Stimulated activated CD8-positive, alpha-beta memory T cell treated with anti-CD3 and anti-CD28 coated beads, Interleukin-12 subunit alpha, Interleukin-12 subunit beta, amount 100 ng/mL, for 24 hours (primary cell): Measurements from ENCODE around the gene TRIM54.
"Not testable (repeated sequence)": the region's sequence is repeated elsewhere in the genome, so short reads cannot be mapped to it uniquely, and the experiment has no call there.

Source experiments
- DNase-seq: peaks from one replicate; pipeline ENCODE4 v3.0.0-alpha.2; 2020; ENCODE audit errors: extremely low read depth

Gene TRIM54

DNA sequence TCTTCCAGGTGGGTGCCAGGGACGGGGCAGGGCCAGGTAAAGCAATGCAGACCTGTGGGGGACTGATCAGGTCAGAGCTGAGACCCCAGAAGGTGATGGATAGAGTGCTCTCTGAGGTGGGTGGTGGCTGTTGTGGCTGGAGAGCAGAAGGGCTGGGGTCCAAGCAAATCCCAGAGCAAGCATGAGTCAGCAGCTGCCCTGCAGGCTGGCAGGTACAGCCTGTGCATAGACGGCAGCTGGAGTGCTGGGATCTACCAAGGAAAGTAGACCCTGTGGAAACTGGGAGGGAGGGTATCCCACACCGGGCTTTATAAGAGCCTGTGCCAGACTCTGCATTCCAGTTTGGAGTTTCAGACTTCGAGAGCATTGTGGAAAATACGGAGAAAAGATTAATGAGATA, 663 bp downstream of the TRIM54 start:
- no peak for DNase-seq

DNA sequence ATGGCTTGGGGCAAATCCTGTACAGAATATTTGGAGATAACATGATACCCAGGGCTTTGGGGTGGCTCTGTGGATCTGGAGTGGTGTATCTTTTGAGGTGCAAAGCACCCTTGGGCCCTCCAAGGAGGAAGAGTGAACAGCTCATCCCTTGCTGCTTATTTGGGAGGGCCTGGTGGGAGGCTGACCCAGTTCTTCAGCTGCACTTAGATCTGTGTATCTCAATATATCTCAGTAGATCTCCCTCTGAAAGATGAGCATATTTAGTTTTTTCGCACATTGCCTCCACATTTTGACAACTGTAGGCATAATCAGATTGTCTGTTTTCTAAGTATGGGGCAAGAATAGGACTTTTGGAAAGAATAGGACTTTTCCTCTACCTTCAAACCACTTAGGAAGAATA, 2.8 kb downstream of the TRIM54 start:
- no peak for DNase-seq

DNA sequence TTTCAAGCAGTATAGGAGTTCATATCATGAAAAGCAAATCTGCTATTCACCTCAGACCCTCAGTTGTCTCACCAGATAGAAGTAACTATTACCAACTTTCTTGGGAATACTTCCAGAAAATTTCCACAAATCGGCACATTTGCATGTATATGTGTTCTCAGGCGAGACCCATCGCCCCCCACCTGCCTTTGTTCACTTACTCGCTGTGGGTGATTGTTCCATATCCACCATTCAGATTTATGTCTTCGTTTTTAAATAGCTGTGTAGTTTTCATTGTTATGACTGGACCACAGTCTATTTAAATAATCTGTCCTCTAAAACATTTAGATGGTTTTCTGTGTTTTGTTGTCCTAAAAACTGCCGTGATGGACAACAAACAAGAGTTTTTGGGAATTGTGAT, 3.3 kb downstream of the TRIM54 start:
- no peak for DNase-seq

DNA sequence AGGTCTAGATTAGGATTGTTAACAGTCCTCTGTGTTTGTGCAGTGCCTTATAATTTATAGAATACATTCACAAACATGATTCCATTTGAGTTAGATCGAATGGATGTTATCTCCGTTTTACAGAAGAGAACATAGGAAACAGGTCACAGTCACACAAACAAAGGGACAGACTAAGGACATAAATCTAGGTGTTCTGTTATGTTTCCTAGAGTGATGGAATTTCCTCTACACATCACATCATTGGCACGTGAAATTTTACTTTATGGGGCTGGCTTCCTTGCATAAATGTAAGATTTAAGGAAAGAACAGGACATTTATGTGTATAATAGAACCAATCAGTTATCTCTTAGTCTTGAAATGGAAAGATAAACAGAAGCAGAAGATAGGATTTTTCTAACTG, 6.4 kb downstream of the TRIM54 start:
- DNase-seq = no peak

DNA sequence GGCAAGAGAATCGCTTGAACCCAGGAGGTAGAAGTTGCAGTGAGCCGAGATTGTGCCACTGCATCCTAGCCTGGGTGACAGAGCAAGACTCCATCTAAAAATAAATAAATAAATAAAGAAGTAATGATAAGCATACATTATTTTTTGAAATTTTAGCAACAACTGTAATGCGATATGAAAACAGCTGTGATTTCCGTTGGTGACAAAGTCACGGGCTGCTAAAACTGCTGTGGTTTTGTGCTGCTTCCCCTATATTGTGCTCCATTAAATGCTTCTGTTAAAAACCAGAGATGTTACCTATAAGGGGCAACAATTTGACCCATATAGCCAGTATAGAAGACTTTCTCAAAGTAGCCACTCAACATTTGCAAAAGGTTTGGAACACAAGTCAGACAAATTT, 8.3 kb downstream of the TRIM54 start:
- DNase-seq = no peak

DNA sequence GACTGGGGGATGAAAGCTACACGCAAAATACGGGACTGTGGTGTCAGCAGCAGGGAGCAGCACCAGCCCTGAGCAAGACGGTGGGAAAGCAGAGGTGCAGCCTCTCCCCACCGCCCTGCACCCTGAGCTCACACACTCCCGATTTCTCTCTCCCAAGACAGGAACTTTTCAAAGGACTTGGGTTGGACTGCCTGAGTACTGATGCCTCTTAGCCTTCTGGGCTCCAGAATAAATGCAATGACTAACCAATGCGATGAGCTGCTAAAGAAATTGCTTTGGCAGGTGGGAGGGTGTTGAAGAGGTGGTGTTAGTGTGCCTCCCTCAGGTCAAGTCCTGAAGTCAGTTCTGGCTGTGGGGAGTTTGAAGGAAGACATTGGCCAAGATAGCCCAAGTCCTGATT, 9.6 kb downstream of the TRIM54 start:
- no peak for DNase-seq

DNA sequence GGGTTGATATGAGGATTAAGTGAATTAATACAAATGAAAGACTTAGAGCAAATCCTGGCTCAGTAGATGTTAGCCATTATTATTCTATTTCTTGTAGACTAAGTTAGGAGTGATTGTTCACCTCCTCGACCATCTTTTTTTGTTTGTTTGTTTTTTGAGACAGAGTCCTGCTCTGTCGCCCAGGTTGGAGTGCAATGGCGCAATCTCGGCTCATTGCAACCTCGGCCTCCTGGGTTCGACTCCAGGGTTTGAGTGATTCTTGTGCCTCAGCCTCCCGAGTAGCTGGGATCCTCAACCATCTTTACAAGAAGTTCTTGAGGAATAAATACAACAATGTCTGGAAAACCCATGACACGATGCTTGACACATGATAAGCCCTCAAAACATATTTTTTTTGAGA, 12.7 kb downstream of the TRIM54 start:
- DNase-seq = no peak

DNA sequence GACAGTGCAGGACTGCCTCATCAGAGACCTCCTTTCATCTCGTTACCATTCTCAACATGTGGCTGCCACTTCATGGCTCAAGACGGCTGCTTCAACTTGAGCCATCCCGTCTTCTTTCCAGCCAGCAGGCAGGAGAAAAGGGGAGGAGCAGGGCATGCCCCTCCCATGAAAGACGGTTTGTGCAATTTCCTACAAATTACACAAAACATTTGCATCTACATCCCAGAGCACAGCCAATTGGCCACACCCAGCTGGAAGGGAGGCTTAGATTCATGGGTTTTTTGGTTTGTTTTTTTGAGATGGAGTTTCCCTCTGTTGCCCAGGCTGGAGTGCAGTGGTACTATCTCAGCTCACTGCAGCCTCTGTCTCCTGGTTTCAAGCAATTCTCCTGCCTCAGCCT, 14.3 kb downstream of the TRIM54 start:
- no peak for DNase-seq

DNA sequence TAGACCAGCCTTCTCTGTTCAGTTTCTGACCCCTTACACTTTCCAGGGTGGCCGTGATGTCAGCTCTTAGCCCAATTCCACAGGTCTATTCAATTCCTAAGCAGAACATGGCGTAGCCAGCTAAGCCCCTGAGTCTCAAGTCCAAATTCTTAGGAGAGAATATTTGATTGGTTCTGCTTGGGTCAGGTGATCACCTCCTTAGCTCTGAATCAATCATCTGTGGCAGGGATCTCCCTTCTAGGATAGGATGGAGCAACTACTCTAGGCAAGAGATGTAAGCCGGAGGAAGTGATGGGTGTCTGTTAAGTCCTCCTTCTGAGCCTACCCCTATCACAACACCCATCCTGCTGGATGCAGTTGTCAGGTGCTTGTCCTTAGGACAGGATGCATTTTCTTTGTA, 15.0 kb downstream of the TRIM54 start:
- no peak for DNase-seq

DNA sequence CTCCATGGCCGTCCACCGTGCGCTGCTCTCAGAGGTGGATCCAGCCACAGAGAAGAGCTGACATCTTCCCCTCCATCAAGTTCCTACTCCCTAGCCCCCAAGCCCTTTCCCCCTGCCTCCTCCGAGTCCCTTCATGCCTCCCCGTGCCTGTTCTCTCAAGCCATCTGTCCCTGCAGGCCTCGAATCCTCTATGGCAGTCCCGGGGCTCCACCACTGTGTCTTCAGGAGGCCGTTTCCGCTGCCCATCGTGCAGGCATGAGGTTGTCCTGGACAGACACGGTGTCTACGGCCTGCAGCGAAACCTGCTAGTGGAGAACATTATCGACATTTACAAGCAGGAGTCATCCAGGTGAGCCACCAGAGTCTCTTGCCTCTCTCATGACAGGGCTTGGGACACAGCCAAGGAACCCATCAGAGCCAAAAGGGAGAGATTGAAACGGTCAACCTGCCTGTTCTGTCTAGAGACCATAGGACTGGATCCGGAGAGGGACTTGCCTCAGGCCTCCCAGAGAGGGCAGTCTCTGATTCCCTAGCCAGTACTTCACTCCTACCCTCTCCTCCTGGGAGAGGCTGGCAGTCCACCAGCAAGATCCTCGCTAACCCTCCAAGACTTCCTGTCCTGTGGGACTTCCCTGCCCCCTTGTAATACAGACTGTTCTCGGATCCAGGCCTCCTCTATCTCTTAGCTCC, 16.3 kb downstream of the TRIM54 start:
- DNase-seq = no peak

DNA sequence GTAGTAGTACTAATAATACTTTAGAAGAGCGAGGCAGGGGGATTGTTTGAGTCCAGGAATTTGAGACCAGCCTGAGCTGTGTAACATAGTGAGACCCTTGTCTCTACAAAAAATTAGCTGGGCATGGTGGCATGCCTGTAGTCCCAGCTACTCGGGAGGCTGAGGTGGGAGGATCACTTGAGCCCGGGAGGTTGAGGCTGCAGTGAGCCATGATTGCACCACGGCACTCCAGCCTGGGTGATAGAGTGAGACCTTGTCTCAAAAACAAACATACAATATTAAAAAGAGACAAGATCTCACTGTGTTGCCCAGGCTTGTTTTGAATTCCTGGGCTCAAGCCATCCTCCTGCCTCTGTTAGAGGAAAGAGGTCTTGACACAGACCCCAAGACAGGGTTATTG, 18.4 kb downstream of the TRIM54 start:
- DNase-seq = not testable (repeated sequence)

DNA sequence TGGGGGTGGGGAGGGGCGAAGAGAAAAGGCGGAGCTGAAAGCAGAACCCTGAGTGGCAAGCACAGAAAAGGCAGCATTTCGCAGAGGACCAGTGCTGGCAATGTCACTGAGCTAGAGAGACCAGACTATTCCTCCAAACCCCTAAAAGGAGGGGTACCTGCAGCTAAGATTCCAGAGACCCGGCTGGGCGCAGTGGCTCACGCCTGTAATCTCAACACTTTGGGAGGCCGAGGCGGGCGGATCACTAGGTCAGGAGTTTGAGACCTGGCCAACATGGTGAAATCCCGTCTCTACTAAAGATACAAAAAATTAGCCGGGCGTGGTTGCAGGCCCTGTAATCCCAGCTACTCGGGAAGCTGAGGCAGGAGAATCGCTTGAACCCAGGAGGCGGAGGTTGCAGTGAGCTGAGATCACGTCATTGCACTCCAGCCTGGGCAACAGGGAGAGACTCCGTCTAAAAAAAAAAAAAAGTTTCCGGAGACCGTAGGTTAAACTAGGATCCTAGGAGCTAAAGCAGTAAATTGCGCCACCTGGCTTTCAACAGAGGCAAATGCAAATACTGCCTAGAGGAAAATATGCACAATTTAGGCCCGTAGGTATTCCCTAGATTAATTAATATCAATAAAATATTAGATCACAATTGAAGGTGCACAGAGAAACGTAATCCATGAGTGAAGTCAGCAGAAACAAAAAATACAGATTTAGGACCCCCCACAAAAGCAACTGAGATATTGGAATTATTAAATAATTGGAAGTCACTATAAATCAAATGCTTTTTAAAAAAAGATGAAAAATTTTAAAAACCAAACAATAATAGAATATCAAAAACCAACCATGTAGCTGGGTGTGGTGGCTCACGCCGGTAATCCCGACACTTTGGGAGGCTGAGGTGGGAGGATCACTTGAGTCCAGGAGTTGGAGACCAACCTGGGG, 21.1 kb downstream of the TRIM54 start:
- DNase-seq = no peak

DNA sequence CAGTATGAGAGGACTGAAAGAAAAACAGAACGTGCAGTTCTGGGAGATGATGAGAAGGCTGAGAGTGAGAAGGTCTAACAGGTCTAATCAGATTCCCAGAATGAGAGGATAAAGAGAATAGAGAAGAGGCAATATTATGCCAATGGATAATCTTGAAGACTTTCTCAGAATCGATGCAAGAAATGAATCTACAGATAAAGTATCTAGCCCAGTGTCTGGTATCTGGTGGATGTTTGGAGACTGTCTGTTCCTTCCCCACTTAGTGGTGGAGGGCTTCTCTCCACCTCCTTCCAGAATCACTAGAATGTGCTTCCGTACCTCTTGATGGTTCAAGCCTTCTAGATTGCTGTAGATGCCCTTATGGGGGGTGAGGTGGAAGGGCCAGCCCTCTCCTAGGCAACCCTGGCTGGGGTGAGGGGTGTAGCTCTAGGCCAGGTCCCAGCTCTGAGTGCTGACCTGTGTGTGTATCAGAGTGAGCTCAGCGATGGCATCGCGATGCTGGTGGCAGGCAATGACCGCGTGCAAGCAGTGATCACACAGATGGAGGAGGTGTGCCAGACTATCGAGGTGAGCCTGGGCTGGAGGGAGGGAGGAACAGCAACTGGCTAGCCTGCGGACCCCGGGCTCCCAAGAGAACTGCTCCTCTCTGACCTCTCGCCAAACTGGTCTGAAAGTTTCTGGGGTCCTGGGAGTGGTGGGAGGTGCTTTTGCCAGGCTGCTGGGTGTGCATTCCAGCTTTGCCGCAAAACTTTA, 22.4 kb downstream of the TRIM54 start:
- no peak for DNase-seq

DNA sequence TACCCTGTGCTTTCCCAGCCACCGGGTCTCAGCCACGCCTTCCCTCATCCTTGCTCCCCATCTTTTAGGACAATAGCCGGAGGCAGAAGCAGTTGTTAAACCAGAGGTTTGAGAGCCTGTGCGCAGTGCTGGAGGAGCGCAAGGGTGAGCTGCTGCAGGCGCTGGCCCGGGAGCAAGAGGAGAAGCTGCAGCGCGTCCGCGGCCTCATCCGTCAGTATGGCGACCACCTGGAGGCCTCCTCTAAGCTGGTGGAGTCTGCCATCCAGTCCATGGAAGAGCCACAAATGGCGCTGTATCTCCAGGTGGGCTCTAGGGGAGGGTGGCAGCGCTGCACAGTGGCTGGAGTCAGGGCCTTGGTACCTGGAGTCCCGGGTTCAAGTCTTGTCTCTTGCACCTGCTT, 23.3 kb downstream of the TRIM54 start:
- DNase-seq = no peak

DNA sequence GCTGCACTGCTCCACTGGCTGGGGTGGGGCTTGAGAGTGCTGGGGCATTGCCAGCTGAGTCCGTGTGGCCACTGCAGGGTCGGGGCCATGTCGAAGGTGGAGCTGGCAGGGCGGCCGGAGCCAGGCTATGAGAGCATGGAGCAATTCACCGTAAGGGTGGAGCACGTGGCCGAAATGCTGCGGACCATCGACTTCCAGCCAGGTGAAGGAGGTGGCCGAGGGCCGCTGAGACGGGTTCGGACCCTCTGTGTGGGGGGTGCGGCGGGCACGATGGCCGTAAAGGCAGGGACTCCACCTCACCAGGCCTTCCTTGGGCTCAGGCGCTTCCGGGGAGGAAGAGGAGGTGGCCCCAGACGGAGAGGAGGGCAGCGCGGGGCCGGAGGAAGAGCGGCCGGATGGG, 23.9 kb downstream of the TRIM54 start:
- DNase-seq = no peak

DNA sequence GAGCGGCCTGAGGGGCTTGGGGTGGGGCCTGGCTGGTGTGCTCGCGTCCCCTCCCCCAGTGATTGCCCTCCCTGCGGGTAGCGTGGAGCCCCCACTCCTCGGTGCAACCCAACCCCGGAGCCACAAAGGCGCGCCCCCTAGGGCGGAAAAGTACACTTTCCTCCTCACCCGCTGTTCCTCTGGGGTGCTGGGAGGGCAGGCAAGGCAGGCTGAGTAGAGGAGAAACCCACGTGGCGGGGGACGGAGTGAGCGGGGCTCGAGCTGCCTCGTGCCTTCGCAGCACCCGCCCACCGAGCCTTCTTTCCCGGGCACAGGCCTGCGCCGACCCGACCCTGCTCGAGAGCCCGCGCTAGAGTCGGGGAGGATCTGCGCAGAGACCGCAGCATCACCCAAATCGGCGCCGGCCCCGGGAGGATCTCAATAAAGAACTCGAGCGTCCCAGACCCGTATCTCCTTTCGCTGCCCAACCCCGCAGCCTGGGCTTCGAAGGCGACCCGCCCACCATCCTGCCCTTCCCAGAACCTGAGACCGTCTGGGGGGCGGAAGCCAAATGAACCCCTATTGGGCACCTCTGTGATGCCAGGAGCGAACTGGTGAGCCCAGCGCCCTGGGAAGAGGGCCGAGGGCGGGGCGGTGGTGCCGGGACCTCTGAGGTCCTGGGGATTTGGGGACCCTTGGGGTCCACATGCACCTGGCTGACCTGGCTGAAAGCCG, 24.5 kb downstream of the TRIM54 start:
- no peak for DNase-seq

DNA sequence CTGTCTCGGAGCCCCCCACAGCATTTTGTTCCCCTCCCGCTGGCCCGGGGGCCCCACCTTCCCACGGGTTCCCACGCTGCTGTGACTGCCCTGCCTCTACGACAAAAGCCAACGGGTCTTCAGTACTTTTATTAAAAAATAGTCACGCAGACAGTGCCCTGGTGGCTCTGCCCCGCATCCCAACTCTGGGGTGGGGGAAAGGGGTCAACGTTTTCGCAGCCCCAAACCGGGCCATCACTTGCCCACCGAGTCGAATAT, 25.0 kb downstream of the TRIM54 start:
- no peak for DNase-seq

DNA sequence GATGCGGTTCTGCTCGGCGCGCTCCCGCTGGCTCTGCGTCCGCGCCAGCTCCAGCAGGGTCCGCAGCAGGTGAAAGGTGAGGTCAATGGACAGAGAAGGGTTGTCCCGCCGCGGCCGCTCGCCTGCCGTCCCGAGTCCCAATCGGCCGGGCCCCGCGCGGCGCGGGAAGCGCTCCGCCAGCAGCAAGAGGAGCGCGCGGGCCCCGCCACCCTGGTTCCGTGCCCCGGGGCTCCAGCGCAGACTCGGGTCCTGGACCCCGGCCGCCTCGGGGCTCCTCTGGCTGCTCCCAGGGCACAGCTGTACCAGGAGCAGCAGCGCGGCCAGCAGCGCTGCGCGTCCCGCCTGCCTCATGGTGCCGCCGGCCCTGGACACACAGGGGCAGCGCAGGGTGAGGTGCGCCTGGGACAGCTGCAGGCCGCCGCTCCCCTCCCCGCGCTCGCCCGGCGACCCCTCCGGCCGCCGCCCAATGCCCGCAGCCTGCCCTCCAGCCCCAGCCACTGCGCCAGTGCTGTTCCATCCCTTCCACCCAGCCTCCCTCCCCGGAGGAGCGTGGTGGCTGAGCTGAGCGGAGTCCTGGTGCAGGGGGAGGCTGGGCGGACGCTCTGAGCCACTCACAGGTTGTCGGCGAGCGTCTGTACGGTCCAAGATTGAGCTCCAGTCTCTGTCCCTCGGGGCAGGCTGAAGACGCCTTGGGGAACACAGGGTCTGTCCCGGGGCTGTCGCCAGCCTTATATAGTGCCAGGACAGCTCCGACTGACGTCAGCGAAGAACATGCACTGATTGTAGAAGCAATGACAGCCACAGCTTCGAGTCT, 25.5 kb downstream of the TRIM54 start:
- DNase-seq = no peak

DNA sequence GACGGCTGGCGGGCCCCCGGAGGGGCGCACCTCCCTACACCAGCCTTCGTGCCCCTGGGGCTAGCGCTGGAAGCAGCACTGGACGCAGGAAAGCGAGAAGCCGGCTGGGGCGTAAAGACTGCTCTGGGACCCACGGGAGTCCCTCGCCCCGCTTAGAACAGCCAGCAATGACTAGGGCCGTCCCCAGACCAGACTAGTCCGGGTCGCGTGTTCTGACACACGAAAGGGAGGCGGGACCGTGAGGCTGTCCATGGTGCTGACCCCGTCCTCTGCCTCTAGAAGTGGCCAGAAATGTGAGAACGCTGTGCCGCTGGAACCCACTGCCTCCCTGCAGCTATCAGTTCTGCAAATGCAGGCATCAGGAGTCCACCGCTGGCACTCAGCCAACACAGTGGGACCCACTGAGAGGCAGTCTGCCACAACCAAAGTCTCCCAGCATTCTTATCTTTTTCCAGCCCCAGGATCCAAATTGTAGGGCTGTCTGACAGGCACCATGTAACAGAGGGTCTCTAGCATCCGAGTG, 26.2 kb downstream of the TRIM54 start, which contains the start of gene UCN:
Gene UCN (minus strand): TSS at position 87 of the 523 bp plus-strand sequence. CDS start 550 bp downstream, outside the sequence.
- DNase-seq = no peak

DNA sequence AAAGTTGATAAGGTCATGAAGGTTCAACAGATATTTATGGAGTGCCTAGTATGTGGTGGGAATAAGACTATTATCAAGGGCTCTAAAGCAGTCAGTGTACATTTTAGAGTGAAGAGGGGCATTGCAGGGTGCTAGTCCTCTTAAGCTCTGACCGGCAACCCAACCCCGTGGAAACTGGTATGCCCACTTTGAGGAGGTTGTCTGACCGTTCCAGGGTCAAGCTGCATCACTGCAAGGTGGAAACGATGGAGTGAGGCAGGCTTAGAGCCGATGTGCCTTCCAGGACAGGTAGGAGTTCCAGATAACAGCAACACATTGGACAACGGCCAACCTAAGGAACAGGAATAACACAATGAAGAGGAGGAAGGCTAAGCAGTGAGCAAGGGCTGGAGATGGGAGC, 27.4 kb downstream of the TRIM54 start:
- DNase-seq = no peak

DNA sequence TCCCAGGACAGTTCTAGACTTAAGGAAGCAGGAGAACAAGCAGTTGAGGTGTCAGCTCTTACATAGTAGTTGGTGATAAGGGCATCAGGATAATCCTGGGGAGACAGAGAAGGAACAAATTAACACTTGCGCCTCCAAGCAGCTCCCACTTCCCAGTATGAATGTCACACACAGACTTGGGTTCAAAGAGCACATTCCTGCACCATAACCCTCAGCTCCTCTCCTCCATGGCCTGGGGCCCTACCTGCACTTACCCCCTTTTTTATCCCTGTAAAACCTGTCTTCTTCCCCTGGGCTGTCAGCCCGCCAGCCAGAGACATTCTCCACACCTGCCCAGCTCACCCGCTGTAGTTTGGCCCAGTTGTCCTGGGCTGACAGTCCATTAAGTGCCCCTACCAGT, 29.9 kb downstream of the TRIM54 start:
- DNase-seq = no peak
